Measurements from ENCODE around the gene GNG12.

The GNG12 gene

GRCh38 chr1:67814121-67814772 is 19.0 kb downstream of the GNG12 start:
- peak; percentile 53 for DNase-seq (ENCODE audit: low spot score)

GRCh38 chr1:67812226-67812625 is 21.0 kb downstream of the GNG12 start:
- DNase-seq (ENCODE audit: low spot score): no peak

DNA sequence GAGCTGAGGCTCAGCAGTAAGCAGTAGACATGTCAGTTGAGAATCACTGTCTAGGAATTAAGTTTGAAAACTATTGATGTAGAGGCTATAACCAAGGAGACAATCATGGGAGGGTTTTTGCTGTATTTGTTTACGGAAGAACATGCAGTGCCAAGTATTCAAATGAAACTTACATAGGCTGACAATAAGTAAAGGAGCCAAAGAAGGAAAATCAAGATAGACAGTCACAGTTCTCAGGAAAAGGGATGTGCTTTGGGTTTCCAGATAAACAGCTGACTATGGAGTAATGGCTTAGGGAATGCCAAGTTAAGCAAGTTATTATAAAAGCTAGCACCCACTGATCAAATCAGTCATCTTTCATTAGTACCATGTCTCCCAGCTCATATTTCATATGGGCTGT is 21.5 kb downstream of the GNG12 start:
- no peak for DNase-seq (ENCODE audit: low spot score)

GRCh38 chr1:67809887-67810286 is 23.4 kb downstream of the GNG12 start:
- no peak for DNase-seq (ENCODE audit: low spot score)

GRCh38 chr1:67807282-67807681 is 26.0 kb downstream of the GNG12 start:
- no peak for DNase-seq (ENCODE audit: low spot score)

- DNase-seq (ENCODE audit: low spot score): no peak
Observed at GRCh38 chr1:67804710-67805109, 28.6 kb downstream of the GNG12 start.

- peak; percentile 40 for DNase-seq (ENCODE audit: low spot score)
Observed at GRCh38 chr1:67803380-67804279, 29.6 kb downstream of the GNG12 start.

DNA sequence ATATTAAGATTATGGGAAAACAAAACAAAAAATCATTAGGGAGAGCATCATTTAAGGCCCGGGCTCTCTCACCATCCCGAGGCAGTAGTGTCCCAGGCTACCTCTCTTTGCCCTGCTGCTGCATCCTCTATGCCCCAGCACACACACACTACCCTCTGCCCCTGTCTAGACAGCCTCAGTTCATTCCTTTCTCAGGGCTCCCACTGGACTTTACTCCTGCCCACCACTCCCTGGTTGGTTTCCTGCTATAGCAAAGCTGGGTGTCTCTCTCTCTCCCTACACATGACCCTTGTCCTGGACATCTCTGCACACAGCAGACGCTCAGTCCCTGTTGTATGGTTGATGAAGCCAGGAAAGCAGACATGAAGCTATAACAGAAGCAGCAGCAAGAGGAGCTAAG is 30.7 kb downstream of the GNG12 start:
- DNase-seq (ENCODE audit: low spot score): no peak

DNA sequence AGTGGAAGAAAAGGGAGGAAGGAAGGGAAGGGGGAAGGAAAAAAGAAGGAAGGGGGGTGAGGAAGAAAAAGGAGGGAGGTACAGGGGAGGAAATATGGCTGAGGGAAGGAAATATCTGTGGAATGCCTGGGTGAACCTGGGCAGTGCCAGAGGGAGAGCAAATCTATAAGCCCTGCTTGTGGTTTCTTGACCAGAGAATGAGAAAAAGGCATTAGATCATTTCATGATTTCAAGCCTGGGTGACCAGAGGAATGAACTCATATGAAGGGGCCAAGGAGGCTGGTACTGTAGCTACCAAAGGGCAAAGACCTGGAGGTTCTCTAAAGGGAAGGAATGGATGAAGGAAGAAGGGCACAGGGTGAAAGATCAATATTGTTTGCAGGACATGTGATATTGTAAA is 31.4 kb downstream of the GNG12 start:
- DNase-seq (ENCODE audit: low spot score): peak; percentile 34

GRCh38 chr1:67795179-67795912 is 37.9 kb downstream of the GNG12 start:
- no peak for DNase-seq (ENCODE audit: low spot score)

GRCh38 chr1:67793562-67793961 is 39.7 kb downstream of the GNG12 start:
- DNase-seq (ENCODE audit: low spot score): peak; percentile 32

- DNase-seq (ENCODE audit: low spot score): no peak
Observed at GRCh38 chr1:67792741-67793458, 40.4 kb downstream of the GNG12 start.

DNA sequence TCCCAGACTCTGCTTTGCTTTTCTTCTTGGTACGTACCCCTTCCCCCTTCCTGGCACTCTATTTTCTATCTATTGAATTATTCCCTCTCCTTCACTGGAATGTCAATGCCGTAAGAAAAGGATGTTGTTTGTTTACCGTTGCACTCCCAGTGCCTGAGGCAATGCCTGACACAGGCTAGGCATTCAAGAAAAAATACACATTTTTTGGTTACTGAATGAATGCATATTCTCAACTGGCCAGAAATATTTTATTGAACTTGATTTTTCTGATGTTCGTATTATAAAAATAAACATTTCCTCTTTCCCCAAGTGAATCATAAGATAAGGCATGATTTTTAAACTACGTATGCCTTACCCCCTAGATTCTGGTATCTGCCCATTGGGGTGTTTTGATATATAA is 41.2 kb downstream of the GNG12 start:
- DNase-seq (ENCODE audit: low spot score): peak; percentile 53

DNA sequence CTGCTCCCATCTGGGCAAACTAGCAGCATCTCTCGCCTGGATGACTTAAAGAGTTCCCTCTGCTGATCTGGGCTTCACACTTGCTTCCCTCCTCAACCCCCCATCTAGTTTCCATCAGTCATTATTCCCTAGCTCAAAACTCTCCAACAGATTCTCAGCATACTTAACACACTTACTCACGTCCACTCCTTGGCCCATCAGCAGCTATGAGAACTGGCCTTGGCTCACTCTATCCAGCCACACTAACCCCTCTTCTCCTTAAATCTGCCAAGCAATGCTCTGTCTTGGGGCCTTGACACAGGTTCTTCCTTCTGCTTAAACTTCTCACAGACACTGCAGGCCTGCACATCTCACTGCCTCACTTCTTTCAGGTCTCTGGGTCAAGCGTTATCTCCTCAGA is 41.6 kb downstream of the GNG12 start:
- DNase-seq (ENCODE audit: low spot score): peak; percentile 90

DNA sequence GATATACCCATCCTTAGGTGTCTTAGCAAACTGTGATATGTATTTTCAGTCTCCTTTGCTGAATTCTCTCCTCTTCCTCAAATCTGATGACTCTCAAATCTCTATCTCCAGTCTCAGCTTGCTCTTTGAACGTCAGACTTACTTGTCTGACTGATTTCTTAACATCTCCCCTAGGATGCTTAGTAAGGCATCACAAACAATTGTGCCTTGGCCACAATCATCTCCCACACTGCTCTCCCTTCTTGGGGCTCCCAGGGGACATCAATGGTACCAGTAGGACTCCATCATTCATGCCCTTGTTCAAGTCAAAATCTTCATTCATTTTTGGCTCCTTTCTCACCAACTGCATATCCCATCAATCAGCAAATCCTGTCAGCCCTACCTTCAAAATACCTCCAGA is 42.0 kb downstream of the GNG12 start:
- peak; percentile 10 for DNase-seq (ENCODE audit: low spot score)

DNA sequence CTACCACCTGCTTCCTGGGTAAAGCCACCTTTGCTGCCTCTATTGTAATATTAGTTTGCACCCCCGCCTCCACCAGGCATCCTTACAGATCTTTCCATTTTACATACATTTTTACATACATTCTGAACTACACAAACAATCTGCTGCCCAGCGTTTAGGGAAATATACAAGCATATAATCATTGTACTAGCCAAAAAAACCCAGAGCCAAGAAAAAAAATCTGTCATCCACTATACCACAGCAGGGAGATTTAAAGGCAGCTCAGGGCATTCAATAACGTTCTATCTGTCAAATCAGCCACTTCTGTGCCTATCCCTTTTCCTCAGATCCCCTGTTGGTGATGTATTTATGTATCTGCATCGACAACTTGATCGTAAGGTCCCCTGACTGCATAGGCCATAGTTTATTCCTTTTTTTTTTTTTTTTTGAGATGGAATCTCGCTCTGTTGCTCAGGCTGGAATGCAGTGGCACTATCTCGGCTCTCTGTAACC is 43.0 kb downstream of the GNG12 start:
- no peak for DNase-seq (ENCODE audit: low spot score)

GRCh38 chr1:67789551-67789950 is 43.7 kb downstream of the GNG12 start:
- DNase-seq (ENCODE audit: low spot score): no peak

- DNase-seq (ENCODE audit: low spot score): no peak
Observed at GRCh38 chr1:67788904-67789303, 44.4 kb downstream of the GNG12 start.

GRCh38 chr1:67788238-67788790 is 45.0 kb downstream of the GNG12 start:
- no peak for DNase-seq (ENCODE audit: low spot score)

- DNase-seq (ENCODE audit: low spot score): no peak
Observed at GRCh38 chr1:67787746-67788145, 45.5 kb downstream of the GNG12 start.

Data from AG08395 (cell line).